IMR-90 (cell line): ENCODE measurements around the gene PLBD2. TPM values are rescaled to one million over a fixed set of nuclear protein-coding genes. Genes with fewer than 3 reads are reported as not detected.

ENCODE experiments used
- ATAC-seq: fragments of 200-7000 bp; cut with Tn5 transposase; 2 replicates; pipeline ENCODE4 v1.9.1; 2020; ENCODE audit warnings: low read depth, mild to moderate bottlenecking, moderate library complexity
- BruUV-seq: library from RNA; stranded (reverse); fragments of 400-500 nt; replicated peaks from 2 replicates; lab custom pipeline; 2021; lab: Mats Ljungman, UMichigan
- CTCF ChIA-PET: fragments of 300-600 bp; formaldehyde crosslinking; extraction: SDS; loops from one replicate; lab custom pipeline; 2021; ENCODE audit warnings: antibody characterized with exemption; lab: Yijun Ruan, JAX
- POLR2A ChIA-PET: fragments of 300-600 bp; sonication (Branson Sonifier 250); formaldehyde crosslinking; loops from one replicate; lab custom pipeline; 2022; ENCODE audit warnings: antibody characterized with exemption; ENCODE audit not compliant: unreplicated experiment; lab: Charles Lee
- DNase-seq: peaks from one replicate; pipeline ENCODE4 v3.0.0; 2013
- H2AFZ ChIP-seq: replicated peaks from 2 replicates; pipeline ENCODE3; 2013; ENCODE audit warnings: low read length, mild to moderate bottlenecking; ENCODE audit not compliant: poor library complexity
- H2AK5ac ChIP-seq: 2 replicates; pipeline ENCODE4 v1.6.1; 2013; ENCODE audit warnings: low read depth, low read length, inconsistent platforms
- H2AK9ac ChIP-seq: replicated peaks from 2 replicates; pipeline ENCODE3; 2013; ENCODE audit warnings: mild to moderate bottlenecking, low read depth, low read length, moderate library complexity; ENCODE audit not compliant: poor library complexity
- H2BK120ac ChIP-seq: 2 replicates; pipeline ENCODE4 v1.6.1; 2013; ENCODE audit warnings: low read depth, low read length, inconsistent platforms
- H2BK15ac ChIP-seq: 3 replicates; pipeline ENCODE4 v1.6.1; 2013; ENCODE audit warnings: low read depth, low read length, inconsistent platforms
- H2BK20ac ChIP-seq: 2 replicates; pipeline ENCODE4 v1.6.1; 2013; ENCODE audit warnings: low read depth, mild to moderate bottlenecking, inconsistent platforms, low read length, moderate library complexity
- H2BK5ac ChIP-seq: 2 replicates; pipeline ENCODE4 v1.6.1; 2013; ENCODE audit warnings: mild to moderate bottlenecking, low read depth, low read length, inconsistent platforms; ENCODE audit not compliant: poor library complexity, severe bottlenecking
- H3K14ac ChIP-seq: replicated peaks from 2 replicates; pipeline ENCODE4 v1.6.1; 2013; ENCODE audit warnings: low read depth, low read length, inconsistent platforms
- H3K18ac ChIP-seq: 2 replicates; pipeline ENCODE4 v1.6.1; 2013; ENCODE audit warnings: low read depth, low read length, control low read depth
- H3K23ac ChIP-seq: 2 replicates; pipeline ENCODE4 v1.6.1; 2013; ENCODE audit warnings: low read depth, low read length, inconsistent platforms
- H3K27ac ChIP-seq: 2 replicates; pipeline ENCODE4 v1.5.1; 2013; ENCODE audit warnings: mild to moderate bottlenecking, control low read depth, low read length; ENCODE audit not compliant: insufficient read depth
- H3K27me3 ChIP-seq: 2 replicates; pipeline ENCODE4 v1.6.1; 2013; ENCODE audit warnings: low read length; ENCODE audit not compliant: control insufficient read depth, insufficient read depth
- H3K36me3 ChIP-seq: 2 replicates; pipeline ENCODE4 v1.6.1; 2013; ENCODE audit warnings: low read length, mixed read lengths; ENCODE audit not compliant: control insufficient read depth, insufficient read depth
- H3K4ac ChIP-seq: 2 replicates; pipeline ENCODE4 v1.6.1; 2013; ENCODE audit warnings: low read depth, low read length, inconsistent platforms
- H3K4me1 ChIP-seq: 2 replicates; pipeline ENCODE4 v1.6.1; 2013; ENCODE audit warnings: low read length, mixed read lengths; ENCODE audit not compliant: control insufficient read depth, insufficient read depth
- H3K4me2 ChIP-seq: 2 replicates; pipeline ENCODE4 v1.6.1; 2013; ENCODE audit warnings: low read depth, mild to moderate bottlenecking, control low read depth, low read length, moderate library complexity
- H3K4me3 ChIP-seq: 2 replicates; pipeline ENCODE4 v1.5.1; 2013; ENCODE audit warnings: low read depth, mild to moderate bottlenecking, control low read depth, low read length, moderate library complexity; ENCODE audit not compliant: insufficient read depth
- H3K56ac ChIP-seq: 2 replicates; pipeline ENCODE4 v1.6.1; 2013; ENCODE audit warnings: low read length, inconsistent platforms; ENCODE audit not compliant: insufficient read depth; ENCODE audit errors: extremely low read depth
- H3K79me1 ChIP-seq, 2 experiments: 2 replicates each; pipeline ENCODE4 v1.6.1; 2013; ENCODE audit warnings: low read length in 2 of 2, inconsistent platforms in 1 of 2, low read depth in 1 of 2
- H3K9ac ChIP-seq: 2 replicates; pipeline ENCODE4 v1.6.1; 2013; ENCODE audit warnings: low read depth, low read length, control low read depth
- H3K9me1 ChIP-seq: 2 replicates; pipeline ENCODE4 v1.6.1; 2013; ENCODE audit warnings: low read length, inconsistent platforms; ENCODE audit not compliant: insufficient read depth
- H3K9me3 ChIP-seq: 2 replicates; pipeline ENCODE4 v1.6.1; 2013; ENCODE audit warnings: low read length; ENCODE audit not compliant: control insufficient read depth, insufficient read depth
- H4K20me1 ChIP-seq: 2 replicates; pipeline ENCODE4 v1.6.1; 2013; ENCODE audit warnings: low read length, inconsistent platforms; ENCODE audit not compliant: insufficient read depth
- H4K5ac ChIP-seq: 2 replicates; pipeline ENCODE4 v1.6.1; 2013; ENCODE audit warnings: mild to moderate bottlenecking, low read depth, low read length, control low read depth
- H4K8ac ChIP-seq, 2 experiments: 2 replicates each; pipeline ENCODE4 v1.6.1; 2013; ENCODE audit warnings: low read depth in 2 of 2, low read length in 2 of 2, control low read depth in 1 of 2, inconsistent platforms in 1 of 2
- H4K91ac ChIP-seq: 2 replicates; pipeline ENCODE4 v1.6.1; 2013; ENCODE audit warnings: low read depth, low read length, inconsistent platforms; ENCODE audit not compliant: insufficient read depth
- BHLHE40 ChIP-seq: fragments of 150-350 bp; IDR thresholded peaks from 2 replicates; pipeline ENCODE4 v1.6.1; 2016; ENCODE audit warnings: mild to moderate bottlenecking, low read depth, low read length
- CEBPB ChIP-seq: IDR thresholded peaks from 2 replicates; pipeline ENCODE4 v1.6.1; 2012; ENCODE audit warnings: low read depth, low read length, improper control_type of control experiment
- CHD1 ChIP-seq: IDR thresholded peaks from 2 replicates; pipeline ENCODE4 v1.6.1; 2012; ENCODE audit warnings: low read depth, low read length, improper control_type of control experiment
- CTCF ChIP-seq: conservative IDR thresholded peaks from 2 replicates; pipeline ENCODE4 v1.5.1; 2012; ENCODE audit warnings: mild to moderate bottlenecking, low read depth, low read length, improper control_type of control experiment
- FOS ChIP-seq: fragments of 150-350 bp; IDR thresholded peaks from 2 replicates; pipeline ENCODE4 v1.6.1; 2016; ENCODE audit warnings: low read depth, low read length
- MAFK ChIP-seq: IDR thresholded peaks from 2 replicates; pipeline ENCODE4 v1.6.1; 2012; ENCODE audit warnings: low read depth, low read length, improper control_type of control experiment
- MAZ ChIP-seq: IDR thresholded peaks from 2 replicates; pipeline ENCODE4 v1.6.1; 2012; ENCODE audit warnings: low read depth, mild to moderate bottlenecking, low read length, improper control_type of control experiment, moderate library complexity, borderline replicate concordance
- MXI1 ChIP-seq: IDR thresholded peaks from 2 replicates; pipeline ENCODE4 v1.6.1; 2012; ENCODE audit warnings: low read depth, mild to moderate bottlenecking, low read length, moderate library complexity, borderline replicate concordance
- NFE2L2 ChIP-seq: fragments of 150-350 bp; IDR thresholded peaks from 2 replicates; pipeline ENCODE4 v1.6.1; 2016; ENCODE audit warnings: low read depth, mild to moderate bottlenecking, low read length
- POLR2A ChIP-seq: IDR thresholded peaks from 2 replicates; pipeline ENCODE4 v1.6.1; 2012; ENCODE audit warnings: mild to moderate bottlenecking, low read depth, low read length
- RAD21 ChIP-seq: IDR thresholded peaks from 2 replicates; pipeline ENCODE4 v1.6.1; 2012; ENCODE audit warnings: low read length, improper control_type of control experiment
- RCOR1 ChIP-seq: IDR thresholded peaks from 2 replicates; pipeline ENCODE4 v1.6.1; 2012; ENCODE audit warnings: mild to moderate bottlenecking, low read length, improper control_type of control experiment; ENCODE audit not compliant: insufficient replicate concordance
- RFX5 ChIP-seq: IDR thresholded peaks from 2 replicates; pipeline ENCODE4 v1.8.0; 2012; ENCODE audit warnings: low read depth, mild to moderate bottlenecking, low read length, moderate library complexity
- SMC3 ChIP-seq: fragments of 150-350 bp; IDR thresholded peaks from 2 replicates; pipeline ENCODE4 v1.6.1; 2016; ENCODE audit warnings: low read depth, mild to moderate bottlenecking, antibody characterized with exemption, low read length, moderate library complexity
- WGBS, 2 experiments: methylation state at CpG; one replicate each; pipeline versions ENCODE4 v1.1.5 to v1.1.7; 2013; ENCODE audit warnings: missing lambda C conversion rate in 2 of 2; ENCODE audit not compliant: insufficient read length in 1 of 2; ENCODE audit errors: extremely low coverage in 2 of 2; 5-methylcytosine and 5-hydroxymethylcytosine counted together
- dilution Hi-C: fragments of 300-500 bp; cut with HindIII; formaldehyde crosslinking; loops from one replicate; pipeline ENCODE4 v1.14.3; 2018; ENCODE audit warnings: low sequenced_read_pairs; ENCODE audit not compliant: unreplicated experiment
- in situ Hi-C: fragments of 300-500 bp; cut with MboI; formaldehyde crosslinking; loops from 3 replicates; pipeline ENCODE4 v1.14.3; 2019; ENCODE audit warnings: low sequenced_read_pairs, inconsistent platforms, mixed read lengths
- intact Hi-C: fragments of 100-400 bp; cut with micrococcal nuclease; formaldehyde crosslinking; loops from 2 replicates; pipeline ENCODE4 v1.10.0; 2022
- polyA plus RNA-seq, 3 experiments: library from polyadenylated mRNA; depleted of rRNA; stranded (reverse); fragments of >200 nt; gene quantifications; 2 replicates each; pipeline ENCODE4 v1.2.3, GENCODE V29; 2012; ENCODE audit warnings: low replicate concordance in 1 of 3
- total RNA-seq: library from RNA; depleted of rRNA; stranded (reverse); fragments of >200 nt; gene quantifications from 2 replicates; pipeline ENCODE4 v1.2.3, GENCODE V29; 2012
- TF ChIP-seq, protein P1 (sequence below): fragments of 150-350 bp; IDR thresholded peaks from 2 replicates; pipeline ENCODE4 v1.6.1; 2016; ENCODE audit warnings: low read depth, mild to moderate bottlenecking, low read length, moderate library complexity, borderline replicate concordance
- TF ChIP-seq, protein P2 (sequence below): fragments of 150-350 bp; IDR thresholded peaks from 2 replicates; pipeline ENCODE4 v1.6.1; 2017; ENCODE audit warnings: mild to moderate bottlenecking, antibody characterized with exemption, low read length, low read depth

PLBD2 gene
- total and polyA plus RNA-seq, 2 of the 4 experiments (the other 2 are of a cell fraction), result 7.3 to 44.5 TPM

DNA sequence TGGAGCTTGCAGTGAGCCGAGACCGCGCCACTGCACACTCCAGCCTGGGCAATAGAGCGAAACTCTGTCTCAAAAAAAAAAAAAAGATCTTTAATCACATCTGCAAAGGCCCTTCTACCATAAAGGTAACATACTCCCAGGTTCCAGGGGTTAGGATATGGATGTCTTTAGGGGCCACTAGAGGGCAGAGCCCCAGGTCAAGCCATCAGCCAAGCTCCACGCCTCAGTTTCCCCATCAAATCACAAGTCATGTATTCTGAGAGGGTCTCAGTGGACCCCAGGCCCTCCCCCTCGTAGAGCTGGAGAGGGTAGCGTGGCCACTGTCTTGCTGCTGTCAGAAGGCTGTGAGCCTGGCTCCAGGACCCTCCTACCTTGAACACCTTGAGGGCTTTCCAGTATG, 42.2 kb upstream of the PLBD2 start:
- CTCF ChIA-PET, result interaction anchor here (0.8 kb wide), 1 partner anchor 9 kb away, joined by 3 read pairs; no protein-coding TSS in a partner anchor
- TF ChIP-seq, protein P1, sequence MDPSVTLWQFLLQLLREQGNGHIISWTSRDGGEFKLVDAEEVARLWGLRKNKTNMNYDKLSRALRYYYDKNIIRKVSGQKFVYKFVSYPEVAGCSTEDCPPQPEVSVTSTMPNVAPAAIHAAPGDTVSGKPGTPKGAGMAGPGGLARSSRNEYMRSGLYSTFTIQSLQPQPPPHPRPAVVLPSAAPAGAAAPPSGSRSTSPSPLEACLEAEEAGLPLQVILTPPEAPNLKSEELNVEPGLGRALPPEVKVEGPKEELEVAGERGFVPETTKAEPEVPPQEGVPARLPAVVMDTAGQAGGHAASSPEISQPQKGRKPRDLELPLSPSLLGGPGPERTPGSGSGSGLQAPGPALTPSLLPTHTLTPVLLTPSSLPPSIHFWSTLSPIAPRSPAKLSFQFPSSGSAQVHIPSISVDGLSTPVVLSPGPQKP, result no peak
- TF ChIP-seq RCOR1 (no peak), CEBPB (no peak), POLR2A (no peak), MAZ (no peak), MXI1 (no peak), MAFK (no peak), CHD1 (no peak), NFE2L2 (no peak), SMC3 (no peak), FOS (no peak), BHLHE40 (no peak), RAD21 (no peak), CTCF (no peak), RFX5 (no peak)
- TF ChIP-seq, protein P2, sequence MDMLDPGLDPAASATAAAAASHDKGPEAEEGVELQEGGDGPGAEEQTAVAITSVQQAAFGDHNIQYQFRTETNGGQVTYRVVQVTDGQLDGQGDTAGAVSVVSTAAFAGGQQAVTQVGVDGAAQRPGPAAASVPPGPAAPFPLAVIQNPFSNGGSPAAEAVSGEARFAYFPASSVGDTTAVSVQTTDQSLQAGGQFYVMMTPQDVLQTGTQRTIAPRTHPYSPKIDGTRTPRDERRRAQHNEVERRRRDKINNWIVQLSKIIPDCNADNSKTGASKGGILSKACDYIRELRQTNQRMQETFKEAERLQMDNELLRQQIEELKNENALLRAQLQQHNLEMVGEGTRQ, result no peak

More for the DNA sequence above, 42.2 kb upstream of the PLBD2 start:
- dilution Hi-C loops, result no loop called here
- Histone ChIP-seq H3K9me1 (peaks cover 3% of the 10 kb centered on the region; the same call in 1 of the 2 replicates), H3K18ac (no peak overlapping the region), H3K27ac (no peak overlapping the region), H3K4me2 (no peak overlapping the region), H2AFZ (no peak overlapping the region), H4K8ac (no peak overlapping the region), H3K9ac (no peak overlapping the region), H4K5ac (no peak overlapping the region), H4K91ac (no peak overlapping the region), H3K36me3 (peaks cover 9% of the 10 kb centered on the region), H3K9me3 (peaks cover under 1% of the 10 kb centered on the region; the same call in 1 of the 2 replicates), H2BK120ac (no peak overlapping the region), H2BK5ac (no peak overlapping the region), H3K4me3 (no peak overlapping the region), H3K4ac (no peak overlapping the region), H3K4me1 (peaks cover 2% of the 10 kb centered on the region; the same call in 1 of the 2 replicates), H3K56ac (no peak overlapping the region), H4K20me1 (no peaks in the 10 kb centered on the region), H2AK9ac (no peak overlapping the region), H3K79me1 (peaks cover 0 to 3% of the 10 kb centered on the region in 2 experiments; a peak in 1 of 4 replicates), H3K27me3 (no peaks in the 10 kb centered on the region), H2BK15ac (no peak overlapping the region), H3K14ac (no peak overlapping the region), H2AK5ac (no peak overlapping the region), H2BK20ac (no peak overlapping the region), H3K23ac (no peak overlapping the region)
- DNase-seq, result no peak
- no peak for ATAC-seq
- POLR2A ChIA-PET, result no interaction called here
- BruUV-seq, result no TSS peak
- WGBS, 2 experiments, result no CpG with 5 or more reads among the region's 7 CpGs
- in situ Hi-C loops, result loop anchor here (10.0 kb wide), 1 partner anchor 599 kb away; no protein-coding TSS in a partner anchor
- intact Hi-C loops, result no loop called here
